A549 (cell line): Measurements from ENCODE around the gene SYCE3. TPM values are rescaled to one million over a fixed set of nuclear protein-coding genes. Genes with fewer than 3 reads are reported as not detected.
A peak's percentile ranks its signal among the peaks of the same experiment; 100 is the strongest.

Source experiments
- ATAC-seq, 2 experiments: fragments of 200-7000 bp in 1 of 2; fragments of >200 bp in 1 of 2; cut with Nextera tagmentation in 1 of 2; cut with Tn5 transposase in 1 of 2; 3 replicates each; pipeline versions ENCODE4 v1.8.0 to v1.9.1; 2018 to 2020; ENCODE audit warnings: mild to moderate bottlenecking in 1 of 2, moderate library complexity in 1 of 2
- CTCF ChIA-PET: fragments of 300-600 bp; sonication (Branson Sonifier 250); formaldehyde crosslinking; extraction: SDS; loops from one replicate; lab custom pipeline; 2021; ENCODE audit warnings: antibody characterized with exemption, inconsistent platforms; lab: Yijun Ruan, JAX
- POLR2A ChIA-PET: fragments of 350-600 bp; formaldehyde crosslinking; extraction: SDS; loops from one replicate; lab custom pipeline; 2021; ENCODE audit warnings: antibody characterized with exemption, inconsistent platforms; lab: Yijun Ruan, JAX
- DNase-seq, 2 experiments: peaks; one replicate each; pipeline versions ENCODE4 v3.0.0 to v3.0.0-alpha.2; 2011 to 2016; ENCODE audit warnings: low read depth in 1 of 2, low spot score in 1 of 2
- FAIRE-seq: peaks from 2 replicates; lab custom pipeline; 2011; peaks lifted over from hg19 to GRCh38; lab: Jason Lieb, UNC
- H3K27ac ChIP-seq, 2 experiments: fragments of >200 bp; sonication (Bioruptor Twin); formaldehyde crosslinking; 3 replicates each; pipeline ENCODE4 v1.5.1; 2016 to 2017
- H3K4me1 ChIP-seq: fragments of >200 bp; sonication (Bioruptor Twin); formaldehyde crosslinking; 3 replicates; pipeline ENCODE4 v1.6.1; 2016
- H3K4me2 ChIP-seq: fragments of >200 bp; sonication (Bioruptor Twin); formaldehyde crosslinking; 3 replicates; pipeline ENCODE4 v1.6.1; 2016
- H3K4me3 ChIP-seq: fragments of >200 bp; sonication (Bioruptor Twin); formaldehyde crosslinking; 3 replicates; pipeline ENCODE4 v1.5.1; 2016
- H3K9me3 ChIP-seq: fragments of >200 bp; sonication (Bioruptor Twin); formaldehyde crosslinking; 3 replicates; pipeline ENCODE4 v1.6.1; 2016
- CBX8 ChIP-seq: fragments of 200-600 bp; sonication (generic); IDR thresholded peaks from 2 replicates; pipeline ENCODE4 v1.6.1; 2016
- CHD4 ChIP-seq: fragments of 200-600 bp; sonication (generic); IDR thresholded peaks from 2 replicates; pipeline ENCODE4 v1.6.1; 2016; ENCODE audit warnings: antibody characterized with exemption, mild to moderate bottlenecking, borderline replicate concordance
- E2F6 ChIP-seq: IDR thresholded peaks from 2 replicates; pipeline ENCODE4 v1.6.1; 2012; ENCODE audit warnings: low read depth, borderline replicate concordance
- EHMT2 ChIP-seq: fragments of 200-600 bp; sonication (generic); IDR thresholded peaks from 2 replicates; pipeline ENCODE4 v1.6.1; 2016; ENCODE audit warnings: antibody characterized with exemption, low read depth, mild to moderate bottlenecking, moderate library complexity
- EP300 ChIP-seq, 2 experiments: fragments of >200 bp; sonication (Bioruptor Twin); formaldehyde crosslinking; IDR thresholded peaks; 2 replicates in 1 of 2; 3 replicates in 1 of 2; pipeline ENCODE4 v1.6.1; 2016 to 2017
- ESRRA ChIP-seq: fragments of 150-350 bp; IDR thresholded peaks from 2 replicates; pipeline ENCODE4 v1.6.1; 2014; ENCODE audit warnings: mild to moderate bottlenecking, low read length, borderline replicate concordance
- FOSB ChIP-seq: fragments of 250-450 bp; sonication (Bioruptor Pico); IDR thresholded peaks from 2 replicates; pipeline ENCODE4 v1.5.0; 2020; ENCODE audit warnings: mild to moderate bottlenecking, moderate library complexity
- FOSL2 ChIP-seq, 2 experiments: fragments of 450-650 bp in 1 of 2; fragments of >200 bp in 1 of 2; sonication (Bioruptor Twin) in 1 of 2; formaldehyde crosslinking; IDR thresholded peaks; 2 replicates each; pipeline versions ENCODE4 v1.5.0 to v1.6.1; 2016 to 2020; ENCODE audit warnings: mild to moderate bottlenecking in 1 of 2, moderate library complexity in 1 of 2
- GATA3 ChIP-seq: IDR thresholded peaks from 2 replicates; pipeline ENCODE4 v1.6.1; 2012; ENCODE audit warnings: borderline replicate concordance
- HDAC2 ChIP-seq: fragments of 200-600 bp; sonication (generic); IDR thresholded peaks from 2 replicates; pipeline ENCODE4 v1.6.1; 2016
- HES2 ChIP-seq: fragments of >200 bp; sonication (Bioruptor Twin); formaldehyde crosslinking; IDR thresholded peaks from 2 replicates; pipeline ENCODE4 v1.6.1; 2016
- HEYL ChIP-seq: fragments of 250-450 bp; sonication (Bioruptor Pico); IDR thresholded peaks from 2 replicates; pipeline ENCODE4 v1.8.0; 2021; ENCODE audit warnings: mild to moderate bottlenecking, moderate library complexity
- HMGXB4 ChIP-seq: fragments of 250-450 bp; sonication (Bioruptor Pico); IDR thresholded peaks from 2 replicates; pipeline ENCODE4 v1.5.0; 2021; ENCODE audit warnings: mild to moderate bottlenecking, moderate library complexity, borderline replicate concordance
- JUN ChIP-seq, 2 experiments: fragments of >200 bp; sonication (Bioruptor Twin); formaldehyde crosslinking; IDR thresholded peaks; 2 replicates in 1 of 2; 3 replicates in 1 of 2; pipeline ENCODE4 v1.6.1; 2016 to 2017
- KDM1A ChIP-seq: fragments of 200-600 bp; sonication (generic); IDR thresholded peaks from 2 replicates; pipeline ENCODE4 v1.6.1; 2016; ENCODE audit warnings: low read depth, mild to moderate bottlenecking
- MAFK ChIP-seq: fragments of 450-650 bp; IDR thresholded peaks from 2 replicates; pipeline ENCODE4 v1.6.1; 2014; ENCODE audit not compliant: partially characterized antibody
- MAX ChIP-seq: IDR thresholded peaks from 2 replicates; pipeline ENCODE4 v1.6.1; 2012
- MYC ChIP-seq: IDR thresholded peaks from 2 replicates; pipeline ENCODE4 v1.6.1; 2012; ENCODE audit warnings: mild to moderate bottlenecking, inconsistent platforms, low read length, improper control_type of control experiment, borderline replicate concordance
- NFE2L2 ChIP-seq: fragments of 150-350 bp; conservative IDR thresholded peaks from 2 replicates; pipeline ENCODE4 v1.6.1; 2014; ENCODE audit warnings: low read length
- NR3C1 ChIP-seq: fragments of >200 bp; sonication (Bioruptor Twin); formaldehyde crosslinking; IDR thresholded peaks from 3 replicates; pipeline ENCODE4 v1.6.1; 2017
- RARB ChIP-seq: fragments of 250-450 bp; sonication (Bioruptor Pico); IDR thresholded peaks from 2 replicates; pipeline ENCODE4 v1.8.0; 2021; ENCODE audit warnings: mild to moderate bottlenecking, moderate library complexity
- REST ChIP-seq: fragments of 200-600 bp; sonication (generic); IDR thresholded peaks from 2 replicates; pipeline ENCODE4 v1.6.1; 2016; ENCODE audit warnings: antibody characterized with exemption, mild to moderate bottlenecking, moderate library complexity
- RFX5 ChIP-seq: fragments of 450-650 bp; IDR thresholded peaks from 2 replicates; pipeline ENCODE4 v1.7.1; 2014; ENCODE audit warnings: antibody characterized with exemption, mild to moderate bottlenecking, moderate library complexity
- RNF2 ChIP-seq: fragments of 200-600 bp; sonication (generic); IDR thresholded peaks from 2 replicates; pipeline ENCODE4 v1.6.1; 2016; ENCODE audit warnings: low read depth, mild to moderate bottlenecking, antibody characterized with exemption, moderate library complexity, borderline replicate concordance
- SMC3 ChIP-seq: fragments of >200 bp; sonication (Bioruptor Twin); formaldehyde crosslinking; IDR thresholded peaks from 3 replicates; pipeline ENCODE4 v1.6.1; 2018; ENCODE audit warnings: inconsistent platforms
- TFCP2L1 ChIP-seq: fragments of 250-450 bp; sonication (Bioruptor Pico); IDR thresholded peaks from 2 replicates; pipeline ENCODE4 v1.5.0; 2021; ENCODE audit warnings: mild to moderate bottlenecking
- TP53 ChIP-seq: fragments of 250-450 bp; sonication (Bioruptor Pico); IDR thresholded peaks from 2 replicates; pipeline ENCODE4 v1.5.0; 2021; ENCODE audit warnings: mild to moderate bottlenecking, moderate library complexity
- ZC3H11A ChIP-seq: fragments of 450-650 bp; IDR thresholded peaks from 2 replicates; pipeline ENCODE4 v1.6.1; 2014; ENCODE audit warnings: antibody characterized with exemption, mild to moderate bottlenecking
- WGBS: methylation state at CpG from one replicate; pipeline ENCODE4 v1.1.6; 2017; ENCODE audit errors: missing lambda C conversion rate; 5-methylcytosine and 5-hydroxymethylcytosine counted together
- polyA plus RNA-seq, 4 experiments: library from polyadenylated mRNA; depleted of rRNA in 3 of 4; stranded (reverse); fragments of >200 nt; fragmentation: RNase III in 1 of 4; extraction: RNeasy Plus Mini Kit Qiagen cat#74134 plus additional on column Dnase treatment in 1 of 4; gene quantifications; 2 replicates in 3 of 4; 3 replicates in 1 of 4; pipeline ENCODE4 v1.2.3, GENCODE V29; 2011 to 2017

Gene SYCE3
- polyA plus RNA-seq, 2 of the 4 experiments (the other 2 are of a cell fraction), result 0.45 to 0.59 TPM

- Histone ChIP-seq H3K4me2 (no peak overlapping the region), H3K9me3 (no peaks in the 10 kb centered on the region), H3K4me3 (no peak overlapping the region), H3K27ac (no peak overlapping the region), H3K4me1 (no peaks in the 10 kb centered on the region)
- ATAC-seq (no peak), DNase-seq (no peak), FAIRE-seq (no peak)
- 80% methylated on average over 7 of the region's 7 CpGs for WGBS
- ChIA-PET POLR2A (no interaction called here), CTCF (interaction anchor here (3.0 kb wide), 1 partner anchor 53 kb away, joined by 10 read pairs; no protein-coding TSS in a partner anchor)
- TF ChIP-seq CHD4 (no peak), SMC3 (no peak), TP53 (no peak), HMGXB4 (CRISPR knock-in tag) (no peak), KDM1A (no peak), JUN (IDR thresholded peaks at IDR 0.05) (no peak), HES2 (no peak), RARB (CRISPR knock-in tag) (no peak), NFE2L2 (no peak), RFX5 (no peak), MAX (no peak)
These were observed 5.1 kb upstream of the SYCE3 start for GRCh38 chr22:50567721-50568252.

- POLR2A ChIA-PET, result no interaction called here
- FAIRE-seq (no peak), ATAC-seq (no peak)
These were observed 1.6 kb upstream of the SYCE3 start for GRCh38 chr22:50564289-50564688.

GRCh38 chr22:50563413-50564160 lies 868 bp upstream of the SYCE3 start:
- POLR2A ChIA-PET, result interaction anchor here (1.4 to 1.6 kb wide), 2 partner anchors 32 to 38 kb away, joined by 3 to 8 read pairs; partner anchors contain the start of gene SCO2
- peak overlapping the region; percentile 64 to 72 for H3K27ac ChIP-seq
- H3K9me3 ChIP-seq, result no peaks in the 10 kb centered on the region
- ATAC-seq (peak; percentile 12 to 19; a peak in 5 of 6 replicates), DNase-seq (no peak), FAIRE-seq (no peak)
- peak overlapping the region; percentile 64 for H3K4me3 ChIP-seq
- 53% methylated on average over 17 of the region's 17 CpGs for WGBS
- CTCF ChIA-PET, result interaction anchor here (0.6 to 4.8 kb wide), 27 partner anchors 8 to 291 kb away, joined by 3 to 53 read pairs (median 4); partner anchors contain the start of genes ARSA, CHKB, CPT1B and KLHDC7B
- no peaks in the 10 kb centered on the region for H3K4me1 ChIP-seq
- peak overlapping the region; percentile 98 for H3K4me2 ChIP-seq
- no peak for TF ChIP-seq FOSL2 (IDR thresholded peaks at IDR 0.05)
- no peak for TF ChIP-seq FOSL2 (CRISPR knock-in tag; IDR thresholded peaks at IDR 0.05)
- no peak for TF ChIP-seq TFCP2L1 (CRISPR knock-in tag)
- no peak for TF ChIP-seq ZC3H11A
- no peak for TF ChIP-seq SMC3
- TF ChIP-seq HDAC2, result no peak
- TF ChIP-seq RNF2, result no peak
- TF ChIP-seq FOSB (CRISPR knock-in tag), result no peak
- TF ChIP-seq GATA3, result no peak
- TF ChIP-seq NR3C1, result no peak
- no peak for TF ChIP-seq REST
- no peak for TF ChIP-seq HEYL (CRISPR knock-in tag)
- no peak for TF ChIP-seq CBX8

More at GRCh38 chr22:50564289-50564688, 1.6 kb upstream of the SYCE3 start:
- H3K4me3 ChIP-seq, result no peak overlapping the region
- no peak overlapping the region for H3K4me2 ChIP-seq
- no peak for DNase-seq
- H3K9me3 ChIP-seq, result no peaks in the 10 kb centered on the region
- H3K27ac ChIP-seq, result no peak overlapping the region
- H3K4me1 ChIP-seq, result no peaks in the 10 kb centered on the region
- WGBS, result 77% methylated on average over 11 of the region's 11 CpGs
- no peak for TF ChIP-seq EP300 (IDR thresholded peaks at IDR 0.05)
- no peak for TF ChIP-seq RFX5
- no peak for TF ChIP-seq ESRRA
- no peak for TF ChIP-seq MYC
- TF ChIP-seq CHD4, result no peak
- no peak for TF ChIP-seq EHMT2
- no peak for TF ChIP-seq FOSB (CRISPR knock-in tag)
- no peak for TF ChIP-seq E2F6
- no peak for TF ChIP-seq MAFK
- CTCF ChIA-PET, result interaction anchor here (0.7 to 4.8 kb wide), 7 partner anchors 12 to 57 kb away, joined by 3 to 53 read pairs (median 19); partner anchors contain the start of genes CPT1B, KLHDC7B, SCO2 and TYMP
